HG03045 (cell line): ENCODE results near the gene RMND1.
"Not testable (repeated sequence)": the region's sequence is repeated elsewhere in the genome, so short reads cannot be mapped to it uniquely, and the experiment has no call there.

Experiments
- ATAC-seq: cut with Tn5 transposase; IDR thresholded peaks from one replicate; pipeline ENCODE4 v1.9.1; 2021; ENCODE audit warnings: mild to moderate bottlenecking, moderate library complexity; ENCODE audit not compliant: unreplicated experiment

The RMND1 gene

DNA sequence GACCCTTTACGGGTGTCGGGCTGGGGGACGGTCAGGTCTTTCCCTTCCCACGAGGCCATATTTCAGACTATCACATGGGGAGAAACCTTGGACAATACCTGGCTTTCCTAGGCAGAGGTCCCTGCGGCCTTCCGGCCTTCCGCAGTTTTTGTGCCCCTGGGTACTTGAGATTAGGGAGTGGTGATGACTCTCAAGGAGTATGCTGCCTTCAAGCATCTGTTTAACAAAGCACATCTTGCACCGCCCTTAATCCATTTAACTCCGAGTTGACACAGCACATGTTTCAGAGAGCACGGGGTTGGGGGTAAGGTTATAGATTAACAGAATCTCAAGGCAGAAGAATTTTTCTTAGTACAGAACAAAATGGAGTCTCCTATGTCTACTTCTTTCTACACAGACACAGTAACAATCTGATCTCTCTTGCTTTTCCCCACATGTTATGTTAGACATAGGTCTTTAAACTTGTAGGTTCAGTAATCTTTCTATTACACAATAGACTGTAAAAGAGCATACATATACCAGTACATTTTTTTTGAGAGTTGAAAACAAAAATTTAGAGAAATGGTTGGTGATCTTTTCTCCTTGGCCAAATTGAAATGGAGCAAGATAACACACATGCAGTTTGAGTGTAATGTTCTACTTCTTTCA lies 3.9 kb upstream of the RMND1 start:
- ATAC-seq = not testable (repeated sequence)

DNA sequence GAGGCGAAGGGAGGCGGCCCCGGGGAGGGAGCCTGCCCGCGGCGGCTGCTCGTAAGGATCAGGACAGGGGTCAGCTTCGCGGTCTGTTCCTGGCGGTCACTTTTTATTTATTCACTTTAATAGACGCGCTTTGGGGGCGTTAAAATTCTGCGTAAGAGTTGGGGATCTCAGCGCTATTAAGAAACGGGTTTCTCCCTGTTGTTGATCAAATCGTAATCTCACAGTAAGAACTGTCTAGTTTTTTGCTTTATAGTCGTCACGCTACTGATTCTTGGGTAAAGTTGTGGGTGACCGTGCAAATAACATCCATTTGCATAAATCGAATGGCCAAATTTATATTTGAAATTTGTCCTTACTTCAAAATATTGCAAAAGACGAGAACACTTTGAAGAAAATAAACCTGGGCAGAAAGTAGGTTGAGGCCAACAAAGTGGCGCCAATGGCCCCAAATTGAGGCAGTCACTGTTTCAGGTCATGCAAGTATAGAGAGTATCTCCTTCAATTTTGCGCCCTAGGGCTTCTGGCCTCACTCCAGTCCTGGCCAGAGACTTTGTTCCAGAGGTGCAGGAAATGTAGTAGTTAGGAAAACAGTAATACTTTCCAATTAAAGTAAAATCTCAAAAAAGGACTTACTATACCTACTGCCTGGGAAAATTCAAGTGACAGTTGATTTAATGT lies 963 bp upstream of the RMND1 start:
- no peak for ATAC-seq

GRCh38 chr6:151451417-151451949 lies 443 bp downstream of the RMND1 start:
- ATAC-seq = no peak

- not testable (repeated sequence) for ATAC-seq
Observed at GRCh38 chr6:151450928-151451327, 998 bp downstream of the RMND1 start.

DNA sequence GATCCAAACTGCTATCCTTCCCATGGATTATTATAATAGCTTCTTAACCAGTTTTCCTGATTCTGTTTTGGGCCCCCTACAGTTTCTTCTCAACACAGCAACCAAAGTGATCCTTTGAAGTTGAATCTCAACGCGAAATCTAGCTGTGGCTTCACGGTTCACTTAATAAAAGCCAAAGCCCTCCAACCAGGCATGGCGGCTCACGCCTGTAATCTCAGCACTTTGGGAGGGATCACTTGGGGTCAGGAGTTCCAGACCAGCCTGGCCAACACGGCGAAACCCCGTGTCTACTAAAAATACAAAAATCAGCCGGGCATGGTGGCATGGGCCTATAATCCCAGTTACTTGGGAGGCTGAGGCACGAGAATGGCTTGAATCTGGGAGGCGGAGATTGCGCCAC lies 3.3 kb downstream of the RMND1 start:
- ATAC-seq = no peak

DNA sequence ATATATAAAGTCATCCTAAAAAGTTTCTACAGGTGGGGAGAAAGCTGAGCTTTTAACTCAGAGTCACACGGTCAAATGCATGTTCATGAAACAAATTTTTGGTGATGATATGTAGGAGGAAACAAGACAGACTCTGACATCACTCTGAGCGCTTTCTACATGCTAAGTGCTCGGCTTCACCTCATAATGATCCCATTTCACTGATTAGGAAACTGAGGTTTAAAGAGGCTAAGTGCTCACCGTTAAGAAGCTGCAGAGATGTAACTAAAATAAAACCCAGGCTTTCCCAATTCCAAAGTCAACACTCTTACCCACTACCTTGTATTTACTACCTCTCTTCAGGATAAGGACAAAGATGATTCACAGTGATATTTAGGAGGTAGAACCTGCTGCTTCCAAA lies 4.7 kb downstream of the RMND1 start:
- ATAC-seq = no peak

DNA sequence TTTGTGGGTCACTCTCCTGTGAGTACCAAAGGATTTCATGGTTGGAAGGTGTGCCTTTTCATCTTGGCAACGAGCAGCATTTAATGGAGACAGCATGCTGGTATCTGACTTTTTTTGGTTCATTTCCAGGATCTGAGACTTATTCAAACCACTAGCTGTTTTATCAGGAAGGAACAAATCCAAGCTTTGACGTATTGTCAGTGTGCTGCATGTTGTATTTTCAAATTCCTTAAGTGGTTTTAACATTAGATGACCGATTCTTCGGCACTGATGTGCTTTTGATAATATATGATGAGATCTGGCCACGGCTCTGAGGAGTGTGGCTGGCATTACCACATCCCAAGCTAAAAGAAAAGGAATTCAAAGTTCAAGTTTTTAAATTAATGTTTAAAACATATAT lies 6.4 kb downstream of the RMND1 start:
- no peak for ATAC-seq

DNA sequence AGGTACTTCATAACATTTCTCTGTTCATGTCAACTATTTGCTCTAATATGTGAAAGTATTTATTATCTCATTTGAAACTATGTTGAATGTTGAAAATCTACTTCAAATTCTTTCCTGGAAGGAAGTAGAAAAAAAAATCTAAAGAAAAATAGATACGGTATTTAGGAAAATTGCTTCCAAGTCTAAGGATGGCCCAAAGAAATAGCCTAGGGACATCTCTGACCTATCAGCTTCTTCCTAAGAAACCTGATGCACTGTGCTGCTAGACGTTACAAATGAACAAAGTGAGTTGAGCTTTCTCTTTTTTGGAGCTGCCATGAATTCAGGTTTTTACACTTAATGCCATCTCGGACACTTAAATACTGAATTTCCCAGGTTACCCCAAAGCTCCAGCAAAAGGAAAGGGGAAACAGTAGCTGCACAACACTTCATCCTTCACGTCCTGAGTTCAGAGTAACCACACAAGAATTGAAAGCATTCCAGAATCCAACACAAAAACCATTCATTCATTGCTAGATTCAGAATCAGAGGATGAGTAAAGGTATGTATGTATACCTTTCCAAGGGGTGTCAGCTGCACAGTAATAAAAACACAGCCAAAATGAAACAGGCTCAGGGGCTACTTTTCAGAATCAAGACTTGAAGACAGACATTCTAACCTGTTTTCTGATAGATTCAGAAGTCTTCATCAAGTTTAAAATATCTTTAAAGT lies 7.9 kb downstream of the RMND1 start:
- no peak for ATAC-seq

DNA sequence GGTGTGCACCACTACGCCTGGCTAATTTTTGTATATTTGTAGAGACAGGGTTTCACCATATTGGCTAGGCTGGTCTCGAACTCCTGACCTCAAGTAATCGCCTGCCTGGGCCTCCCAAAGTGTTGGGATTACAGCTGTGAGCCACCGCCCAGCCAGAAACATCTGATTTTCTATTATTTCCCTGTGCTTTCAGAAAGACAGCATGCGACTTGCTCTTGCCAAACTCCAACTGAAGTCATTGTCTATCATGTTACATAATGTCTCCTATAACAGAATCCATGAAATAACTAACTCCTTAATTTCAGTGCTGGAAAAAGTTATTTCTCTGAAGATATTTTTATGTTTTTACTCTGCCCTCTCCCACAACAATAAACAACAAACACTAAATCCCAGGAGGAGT lies 8.5 kb downstream of the RMND1 start:
- ATAC-seq = no peak

GRCh38 chr6:151442371-151442770 lies 9.6 kb downstream of the RMND1 start:
- ATAC-seq = no peak

- ATAC-seq = no peak
Observed at GRCh38 chr6:151441390-151442166, 10.3 kb downstream of the RMND1 start.

GRCh38 chr6:151440930-151441329 lies 11.0 kb downstream of the RMND1 start:
- ATAC-seq = no peak

- no peak for ATAC-seq
Observed at GRCh38 chr6:151440498-151440897, 11.4 kb downstream of the RMND1 start.

DNA sequence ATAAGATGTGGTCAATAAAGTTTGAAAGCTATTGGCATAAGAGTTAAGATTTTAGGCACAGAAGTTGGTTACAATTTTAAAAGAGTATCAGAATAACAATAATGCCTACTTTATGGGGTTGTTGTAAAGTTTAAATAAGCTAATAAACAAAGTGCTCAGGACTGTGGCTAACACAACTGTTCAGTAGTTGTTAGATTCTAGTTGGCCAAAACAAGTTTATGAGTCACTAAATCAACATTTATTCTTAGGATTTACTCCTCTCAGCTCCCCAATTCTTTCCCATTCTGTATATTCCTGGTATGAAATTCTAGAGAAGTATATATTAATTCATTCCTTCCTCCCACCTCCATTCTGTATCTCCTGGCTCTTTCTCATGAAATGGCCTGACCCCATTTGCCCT lies 14.5 kb downstream of the RMND1 start:
- no peak for ATAC-seq

- ATAC-seq = no peak
Observed at GRCh38 chr6:151436802-151437201, 15.1 kb downstream of the RMND1 start.

- ATAC-seq = no peak
Observed at GRCh38 chr6:151436300-151436699, 15.6 kb downstream of the RMND1 start.

GRCh38 chr6:151434369-151434768 lies 17.6 kb downstream of the RMND1 start:
- no peak for ATAC-seq

- no peak for ATAC-seq
Observed at GRCh38 chr6:151432651-151433050, 19.3 kb downstream of the RMND1 start.

DNA sequence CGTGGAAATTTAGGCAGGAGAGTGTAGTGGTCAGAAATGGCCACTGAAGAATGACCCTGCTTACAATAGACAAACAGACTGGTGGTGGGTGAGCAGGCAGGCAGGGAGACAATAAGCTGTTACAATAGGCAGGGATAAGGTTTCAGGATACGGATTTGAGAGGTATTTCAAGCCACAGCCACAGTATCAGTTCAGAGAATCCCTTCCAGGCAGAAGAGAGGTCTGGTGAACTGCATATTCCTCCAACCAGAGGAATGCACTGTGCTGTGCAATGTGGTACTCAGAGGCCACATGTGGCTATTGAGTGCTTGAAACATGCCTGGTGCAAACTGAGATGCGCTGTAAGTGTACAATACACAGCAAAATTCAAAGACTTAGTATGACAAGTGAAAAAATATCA lies 20.6 kb downstream of the RMND1 start:
- no peak for ATAC-seq

DNA sequence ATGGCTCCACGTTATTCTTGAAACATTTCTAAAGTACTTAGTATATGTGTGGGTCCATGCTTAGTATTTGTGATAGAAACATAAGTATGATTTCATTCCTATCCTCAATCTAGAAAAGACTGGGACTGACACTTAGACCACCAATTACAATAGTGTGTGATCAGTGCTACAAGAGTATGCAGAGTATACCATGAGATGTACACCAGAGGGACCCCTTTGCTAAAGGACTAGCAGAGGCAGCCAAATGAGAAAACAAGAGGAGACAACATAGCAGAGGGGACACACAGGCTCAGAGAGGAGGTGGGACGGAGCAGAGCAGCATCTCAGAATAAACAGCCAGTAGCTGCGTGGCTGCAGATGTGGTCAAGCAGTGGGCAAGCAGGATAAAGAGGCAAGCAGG lies 21.0 kb downstream of the RMND1 start:
- ATAC-seq = no peak

DNA sequence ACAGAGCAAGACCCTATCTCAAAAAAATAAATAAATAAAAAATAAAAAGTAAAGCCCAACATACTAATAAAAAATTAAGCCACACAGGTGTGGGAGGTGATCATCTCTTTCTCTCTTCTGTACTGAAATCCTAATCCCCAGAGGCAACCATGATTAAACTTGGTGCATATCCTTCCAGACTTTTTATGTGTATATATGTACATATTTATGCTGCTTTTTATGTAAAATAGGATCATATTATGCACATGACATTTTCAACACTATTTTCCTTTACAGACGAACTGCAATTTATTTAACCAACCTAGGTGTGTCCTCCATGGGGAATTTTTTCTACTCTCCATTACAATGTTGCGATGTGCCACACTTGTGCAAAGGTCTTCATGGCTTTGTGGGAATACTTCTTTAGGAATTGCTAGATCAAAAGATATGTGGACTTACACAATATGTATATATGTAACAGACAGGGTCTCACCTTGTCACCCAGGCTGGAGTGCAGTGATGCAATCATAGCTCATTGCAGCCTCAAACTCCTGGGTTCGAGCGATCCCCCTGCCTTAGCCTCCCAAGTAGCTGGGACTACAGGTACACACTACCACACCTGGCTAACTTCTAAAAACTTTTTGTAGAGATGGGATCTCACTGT lies 23.7 kb downstream of the RMND1 start:
- ATAC-seq = no peak
